A673 (cell line): ENCODE measurements around the gene EXOC4. TPM values are rescaled to one million over a fixed set of nuclear protein-coding genes. Genes with fewer than 3 reads are reported as not detected.

Experiments used
- BruUV-seq: library from RNA; stranded (reverse); fragments of 400-500 nt; replicated peaks from 2 replicates; lab custom pipeline; 2021; lab: Mats Ljungman, UMichigan
- CTCF ChIA-PET: fragments of 300-600 bp; sonication (Branson Sonifier 250); formaldehyde crosslinking; loops from one replicate; lab custom pipeline; 2022; ENCODE audit warnings: antibody characterized with exemption; lab: Charles Lee
- POLR2A ChIA-PET: fragments of 300-600 bp; sonication (Branson Sonifier 250); formaldehyde crosslinking; loops from one replicate; lab custom pipeline; 2022; ENCODE audit warnings: antibody characterized with exemption; ENCODE audit not compliant: low non-redundant PET; lab: Charles Lee
- DNase-seq: peaks from one replicate; pipeline ENCODE4 v3.0.0-alpha.2; 2015; ENCODE audit warnings: low spot score
- H3K27ac ChIP-seq: fragments of 200-600 bp; sonication (generic); 2 replicates; pipeline ENCODE4 v1.5.1; 2016; ENCODE audit warnings: mixed run types, low read depth, mild to moderate bottlenecking, mixed read lengths, antibody characterized with exemption, low read length; ENCODE audit not compliant: poor library complexity, severe bottlenecking
- H3K27me3 ChIP-seq: fragments of 200-600 bp; sonication (generic); replicated peaks from 2 replicates; pipeline ENCODE4 v1.6.1; 2017; ENCODE audit warnings: mixed run types, low read depth, mild to moderate bottlenecking, mixed read lengths, antibody characterized with exemption, low read length; ENCODE audit not compliant: insufficient read depth, poor library complexity
- H3K36me3 ChIP-seq: fragments of 200-600 bp; sonication (generic); 2 replicates; pipeline ENCODE4 v1.6.1; 2016; ENCODE audit warnings: mixed run types, mild to moderate bottlenecking, mixed read lengths, antibody characterized with exemption, low read length; ENCODE audit not compliant: insufficient read depth, poor library complexity, severe bottlenecking
- H3K4me1 ChIP-seq: fragments of 200-600 bp; sonication (generic); 2 replicates; pipeline ENCODE4 v1.6.1; 2017; ENCODE audit warnings: mixed run types, mild to moderate bottlenecking, mixed read lengths, antibody characterized with exemption, low read length; ENCODE audit not compliant: insufficient read depth, poor library complexity, severe bottlenecking
- H3K4me3 ChIP-seq: fragments of 200-600 bp; sonication (generic); 2 replicates; pipeline ENCODE4 v1.5.1; 2016; ENCODE audit warnings: low read depth, mixed run types, mild to moderate bottlenecking, mixed read lengths, low read length; ENCODE audit not compliant: poor library complexity, severe bottlenecking
- H3K9me3 ChIP-seq: fragments of 200-600 bp; sonication (generic); 2 replicates; pipeline ENCODE4 v1.6.1; 2016; ENCODE audit warnings: mixed run types, low read depth, mild to moderate bottlenecking, mixed read lengths, antibody characterized with exemption, low read length; ENCODE audit not compliant: poor library complexity, severe bottlenecking
- CTCF ChIP-seq: fragments of 300-800, 200-600 bp; sonication (generic); conservative IDR thresholded peaks from 2 replicates; pipeline ENCODE4 v1.5.1; 2017; ENCODE audit warnings: low read depth, mild to moderate bottlenecking, antibody characterized with exemption, low read length, moderate library complexity, mixed read lengths
- EZH2 ChIP-seq: fragments of 200-600 bp; sonication (generic); IDR thresholded peaks from 2 replicates; pipeline ENCODE4 v1.6.1; 2017; ENCODE audit warnings: borderline replicate concordance, low read depth, mild to moderate bottlenecking, mixed read lengths, antibody characterized with exemption, low read length; ENCODE audit not compliant: poor library complexity, severe bottlenecking
- intact Hi-C: fragments of 100-400 bp; cut with micrococcal nuclease; formaldehyde crosslinking; loops from one replicate; pipeline ENCODE4 v1.10.0; 2022; ENCODE audit not compliant: unreplicated experiment
- total RNA-seq: library from RNA; stranded (reverse); gene quantifications from 2 replicates; pipeline ENCODE4 v1.2.3, GENCODE V29; 2021

Gene EXOC4
- total RNA-seq, 1 experiment from 2014 or later, result 66.1 TPM

- Histone ChIP-seq H3K27ac (no peak overlapping the region), H3K4me1 (peaks cover 8% of the 10 kb centered on the region), H3K36me3 (no peaks in the 10 kb centered on the region), H3K4me3 (no peak overlapping the region), H3K27me3 (no peaks in the 10 kb centered on the region), H3K9me3 (no peaks in the 10 kb centered on the region)
- ChIA-PET CTCF (no interaction called here), POLR2A (no interaction called here)
- TF ChIP-seq EZH2 (no peak), CTCF (no peak)
- intact Hi-C loops, result no loop called here
- BruUV-seq, result no TSS peak
- peak; percentile 9 for DNase-seq
Measured at GRCh38 chr7:133980804-133981203, 727.9 kb downstream of the EXOC4 start.

GRCh38 chr7:133983685-133984419 lies 731.0 kb downstream of the EXOC4 start:
- Histone ChIP-seq H3K9me3 (no peaks in the 10 kb centered on the region), H3K36me3 (no peaks in the 10 kb centered on the region), H3K4me3 (no peak overlapping the region), H3K27ac (peak overlapping the region; percentile 19), H3K4me1 (peaks cover 8% of the 10 kb centered on the region), H3K27me3 (no peaks in the 10 kb centered on the region)
- peak; percentile 54 for DNase-seq
- ChIA-PET POLR2A (interaction anchor here (0.6 to 0.7 kb wide), 2 partner anchors 9 to 1940 kb away, joined by 3 read pairs; no protein-coding TSS in a partner anchor), CTCF (no interaction called here)
- intact Hi-C loops, result no loop called here
- TF ChIP-seq EZH2 (no peak), CTCF (no peak)
- BruUV-seq, result no TSS peak

- DNase-seq, result no peak
- Histone ChIP-seq H3K9me3 (no peaks in the 10 kb centered on the region), H3K36me3 (no peaks in the 10 kb centered on the region), H3K4me3 (no peak overlapping the region), H3K4me1 (peaks cover 8% of the 10 kb centered on the region), H3K27me3 (no peaks in the 10 kb centered on the region), H3K27ac (no peak overlapping the region)
- intact Hi-C loops, result no loop called here
- no peak for TF ChIP-seq CTCF
- ChIA-PET POLR2A (no interaction called here), CTCF (no interaction called here)
- no TSS peak for BruUV-seq
Measured at GRCh38 chr7:133985300-133985699, 732.4 kb downstream of the EXOC4 start.
